NCI-H524 treated with DMSO at 0.1 percent for 48 hours (cell line): ENCODE measurements around the gene CCDC102B.
"Not testable (repeated sequence)": the region's sequence is repeated elsewhere in the genome, so short reads cannot be mapped to it uniquely, and the experiment has no call there.

Source experiments
- DNase-seq: peaks from one replicate; lab custom pipeline; 2025; lab: John Stamatoyannopoulos, UW

The CCDC102B gene

GRCh38 chr18:68909579-68909978, 111.7 kb downstream of the CCDC102B start:
- no peak for DNase-seq

- DNase-seq, result no peak
Measured at GRCh38 chr18:68915061-68915460, 117.2 kb downstream of the CCDC102B start.

GRCh38 chr18:68916734-68917133, 118.9 kb downstream of the CCDC102B start:
- DNase-seq, result no peak

GRCh38 chr18:68918216-68918615, 120.3 kb downstream of the CCDC102B start:
- DNase-seq, result no peak

DNA sequence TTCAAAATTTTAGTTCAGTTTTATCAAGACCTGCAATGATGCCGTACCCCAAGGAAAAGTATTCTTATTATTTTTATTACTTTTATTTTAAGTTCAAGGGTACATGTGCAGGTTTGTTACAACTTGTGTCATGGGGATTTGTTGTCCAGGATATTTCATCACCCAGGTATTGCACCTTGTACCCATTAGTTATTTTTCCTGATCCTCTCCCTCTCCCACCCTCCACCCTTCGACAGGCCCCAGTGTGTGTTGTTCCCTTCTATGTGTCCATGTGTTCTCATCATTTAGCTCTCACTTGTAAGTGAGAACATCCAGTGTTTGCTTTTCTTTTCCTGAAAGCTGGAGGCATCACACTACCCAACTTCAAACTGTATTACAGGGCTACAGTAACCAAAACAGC, 122.0 kb downstream of the CCDC102B start:
- DNase-seq, result no peak

- DNase-seq, result no peak
Measured at GRCh38 chr18:68922392-68922791, 124.5 kb downstream of the CCDC102B start.

DNA sequence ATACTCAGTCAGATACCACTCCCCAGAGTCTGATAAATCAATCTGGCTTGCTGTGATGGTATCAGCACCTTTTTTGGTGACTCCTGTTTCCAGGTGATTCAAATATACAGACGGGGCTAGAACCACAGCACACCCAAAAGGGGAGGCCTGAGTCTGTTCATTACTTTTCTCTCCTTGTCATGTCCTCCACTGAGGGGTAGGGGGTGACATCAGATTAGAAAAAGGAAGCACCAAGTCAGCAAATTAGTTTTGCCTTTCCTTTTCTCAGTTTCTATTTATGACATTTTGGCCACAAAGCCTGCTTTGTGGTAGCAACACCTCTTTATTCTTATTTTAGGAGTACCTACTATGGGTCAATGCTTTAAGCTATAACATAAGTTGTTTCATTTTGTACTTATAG, 127.4 kb downstream of the CCDC102B start:
- DNase-seq, result no peak

GRCh38 chr18:68928762-68929675, 131.1 kb downstream of the CCDC102B start:
- no peak for DNase-seq

DNA sequence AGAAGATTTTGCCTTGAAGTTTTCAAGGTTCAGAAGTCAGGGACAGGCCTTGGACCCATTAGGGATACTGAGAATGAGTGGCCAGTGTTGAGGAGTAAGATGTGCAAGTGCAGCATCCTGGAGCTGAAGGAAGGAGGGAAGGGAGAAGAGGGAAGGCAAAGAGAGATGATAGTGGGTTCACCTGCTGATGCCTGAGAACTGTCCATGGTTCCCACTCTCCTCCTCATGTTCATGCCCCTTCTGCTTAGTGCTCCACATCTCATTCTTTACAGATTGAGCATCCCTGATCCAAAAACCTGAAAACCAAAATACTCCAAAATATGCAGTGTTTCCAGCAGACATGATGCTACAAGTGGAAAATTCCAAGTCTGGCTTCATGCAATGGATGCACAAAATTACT, 137.8 kb downstream of the CCDC102B start:
- DNase-seq, result no peak

GRCh38 chr18:68937029-68937599, 139.2 kb downstream of the CCDC102B start:
- no peak for DNase-seq

DNA sequence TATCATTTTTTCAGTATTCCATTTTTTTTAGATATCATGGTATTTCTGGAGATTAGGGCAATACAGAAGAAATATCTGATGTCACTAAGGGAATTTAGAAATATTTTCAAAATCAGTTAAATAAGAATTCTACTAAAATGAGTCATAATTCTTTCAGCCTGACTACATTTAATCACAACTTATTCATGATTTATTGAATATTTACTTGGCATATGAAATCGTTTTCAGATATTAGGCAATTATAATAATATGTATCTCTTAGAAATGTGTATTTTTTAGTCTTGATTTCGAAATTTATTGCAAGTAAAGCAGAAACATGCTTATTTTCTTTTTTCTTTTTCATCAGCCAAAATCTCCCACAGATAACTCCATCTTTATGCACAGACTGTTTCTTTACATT, 142.2 kb downstream of the CCDC102B start:
- DNase-seq, result no peak

DNA sequence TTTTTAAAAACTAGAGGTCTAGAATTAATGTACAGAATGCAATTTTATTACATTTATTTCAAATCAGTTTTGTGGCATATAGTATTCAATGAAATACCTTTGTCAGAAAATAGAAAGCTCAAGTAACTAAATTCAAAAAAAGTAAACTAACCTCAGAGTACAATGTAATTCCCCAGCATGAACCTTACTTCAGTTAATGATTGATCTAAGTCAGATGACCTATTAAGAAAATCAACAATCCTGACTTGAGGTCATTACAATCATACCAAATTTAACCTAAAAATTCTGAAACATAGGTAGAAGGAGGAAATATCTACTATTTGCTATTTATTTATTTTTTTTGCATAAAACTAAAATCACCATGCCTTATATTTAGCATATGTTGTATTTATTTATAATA, 142.9 kb downstream of the CCDC102B start:
- DNase-seq, result no peak

- no peak for DNase-seq
Measured at GRCh38 chr18:68942230-68942629, 144.3 kb downstream of the CCDC102B start.

DNA sequence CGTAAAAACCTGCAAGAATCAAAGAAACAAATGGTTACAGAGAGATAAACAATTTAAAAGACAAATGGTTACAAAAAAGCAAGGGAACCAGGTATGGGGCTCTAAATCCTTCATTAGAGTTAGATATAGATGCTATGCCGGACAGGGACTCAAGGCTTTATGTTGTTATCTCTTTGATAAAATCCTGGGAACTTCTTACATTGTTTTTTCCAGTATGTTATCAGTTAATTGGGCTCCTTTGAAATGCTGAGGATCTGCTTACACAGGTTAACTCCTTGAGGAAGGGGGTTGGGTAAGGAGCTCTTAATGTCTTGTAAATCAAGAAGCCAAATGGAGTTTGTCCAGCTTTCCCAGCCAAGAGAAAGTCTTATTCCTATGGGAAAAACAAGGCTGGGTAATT, 146.0 kb downstream of the CCDC102B start:
- not testable (repeated sequence) for DNase-seq

- DNase-seq, result no peak
Measured at GRCh38 chr18:68944330-68944729, 146.4 kb downstream of the CCDC102B start.

- DNase-seq, result no peak
Measured at GRCh38 chr18:68944826-68945225, 146.9 kb downstream of the CCDC102B start.

GRCh38 chr18:68948622-68949021, 150.7 kb downstream of the CCDC102B start:
- DNase-seq, result no peak

DNA sequence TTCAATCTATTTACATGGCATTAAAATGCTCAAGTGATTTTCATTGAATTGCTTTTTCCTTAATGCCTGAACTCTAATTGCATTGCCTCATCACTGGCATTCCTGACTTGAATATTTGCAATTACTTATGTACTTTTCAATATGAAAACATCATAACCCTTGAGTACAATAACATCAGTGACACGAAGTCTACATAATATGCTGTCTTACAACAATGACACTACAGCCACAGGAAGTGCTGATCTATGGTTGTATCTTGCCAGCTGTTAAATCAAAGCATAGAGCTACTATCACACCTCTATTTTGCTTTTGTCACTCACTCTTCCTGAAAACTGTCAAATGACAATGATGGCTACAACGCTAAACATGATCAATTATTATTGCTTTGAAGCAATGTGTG, 156.9 kb downstream of the CCDC102B start:
- no peak for DNase-seq

- no peak for DNase-seq
Measured at GRCh38 chr18:68956650-68957049, 158.8 kb downstream of the CCDC102B start.

DNA sequence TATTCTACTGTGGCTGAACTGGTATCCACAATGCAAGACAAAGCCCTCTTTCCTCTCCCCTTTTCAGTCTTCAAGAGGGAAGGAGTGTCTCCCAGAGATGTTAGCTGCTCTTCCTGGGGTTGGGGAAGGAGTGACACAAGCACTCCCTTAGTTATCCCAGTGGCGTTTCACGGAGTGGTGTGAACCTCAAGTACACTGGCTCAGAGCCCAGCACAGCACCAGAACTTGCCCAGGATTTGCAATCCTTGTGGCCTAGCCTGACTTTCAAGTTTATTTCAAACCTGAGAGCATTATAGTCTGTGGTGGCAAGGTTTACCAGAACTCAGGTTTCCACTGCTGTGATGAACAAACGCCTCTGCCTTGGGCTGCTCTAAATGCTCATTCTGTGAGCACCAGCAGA, 162.5 kb downstream of the CCDC102B start:
- DNase-seq, result no peak

GRCh38 chr18:68962623-68963022, 164.7 kb downstream of the CCDC102B start:
- DNase-seq, result no peak

GRCh38 chr18:68965817-68966216, 167.9 kb downstream of the CCDC102B start:
- DNase-seq, result no peak

DNA sequence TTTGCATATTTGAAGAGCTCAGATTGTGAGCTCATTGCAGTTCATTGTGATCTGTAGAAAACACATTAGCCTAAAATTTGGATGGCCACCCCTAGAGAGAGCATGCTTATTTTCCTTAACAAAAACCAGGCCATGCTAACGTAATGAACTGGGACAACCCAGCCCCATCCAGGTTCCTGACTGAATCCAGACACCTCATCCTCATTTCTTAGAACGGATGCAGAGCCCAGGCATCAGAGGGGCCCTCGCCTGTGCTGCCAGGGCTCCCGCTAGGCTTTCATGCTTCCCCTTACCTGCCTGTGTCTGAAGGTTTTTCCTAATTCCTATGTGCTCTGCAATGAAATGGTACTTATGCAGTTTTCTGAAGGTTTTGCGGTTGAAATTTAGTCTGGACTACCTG, 171.1 kb downstream of the CCDC102B start:
- DNase-seq, result no peak

DNA sequence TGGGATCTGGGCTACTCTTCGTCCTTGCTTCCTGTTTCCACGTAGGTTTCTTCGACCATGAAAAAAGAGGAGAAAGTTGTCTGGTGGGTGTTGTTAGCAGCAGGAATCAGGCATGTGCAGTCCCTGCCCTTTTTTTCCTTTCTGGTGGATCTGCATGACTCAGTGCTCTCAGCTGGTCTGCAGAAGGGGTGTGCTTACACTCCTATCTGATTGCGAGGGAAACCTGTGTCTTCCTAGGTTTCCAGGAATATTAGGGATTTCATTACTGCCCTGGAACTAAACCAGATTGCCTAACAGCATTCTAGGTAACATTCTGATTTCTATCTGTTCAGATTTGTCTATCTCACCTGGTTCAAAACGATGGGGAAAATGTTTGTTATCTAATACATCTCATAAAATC, 174.3 kb downstream of the CCDC102B start:
- DNase-seq, result no peak
